CD4-positive, alpha-beta memory T cell (primary cell): ENCODE results near the gene BLNK. TPM values are rescaled to one million over a fixed set of nuclear protein-coding genes. Genes with fewer than 3 reads are reported as not detected.

Experiments
- CTCF ChIA-PET: fragments of 350-600 bp; sonication (Branson Sonifier 250); formaldehyde crosslinking; loops from one replicate; lab custom pipeline; 2021; ENCODE audit warnings: inconsistent platforms; ENCODE audit not compliant: partially characterized antibody; lab: Charles Lee
- POLR2A ChIA-PET: fragments of 350-600 bp; sonication (Branson Sonifier 250); formaldehyde crosslinking; loops from one replicate; lab custom pipeline; 2021; ENCODE audit not compliant: partially characterized antibody; lab: Charles Lee
- DNase-seq, 5 donors: peaks; one replicate each; pipeline versions ENCODE4 v3.0.0 to v3.0.0-alpha.2; 2020 to 2022; ENCODE audit warnings: mixed read lengths in 1 of 5
- H3K27ac ChIP-seq: one replicate; pipeline ENCODE4 v1.7.0; 2013; ENCODE audit warnings: low read depth, low read length
- H3K27me3 ChIP-seq: 2 replicates; pipeline ENCODE4 v1.7.0; 2013; ENCODE audit warnings: mild to moderate bottlenecking, low read length, moderate library complexity; ENCODE audit not compliant: insufficient read depth
- H3K36me3 ChIP-seq: 2 replicates; pipeline ENCODE4 v1.7.0; 2013; ENCODE audit warnings: mild to moderate bottlenecking, low read length, moderate library complexity; ENCODE audit not compliant: insufficient read depth
- H3K4me1 ChIP-seq: 2 replicates; pipeline ENCODE4 v1.7.0; 2013; ENCODE audit warnings: mild to moderate bottlenecking, low read length, moderate library complexity; ENCODE audit not compliant: insufficient read depth
- H3K4me3 ChIP-seq, 2 donors: one replicate each; pipeline ENCODE4 v1.7.0; 2013; ENCODE audit warnings: low read length in 2 of 2, mild to moderate bottlenecking in 1 of 2
- H3K9me3 ChIP-seq, 2 donors: one replicate each; pipeline ENCODE4 v1.7.0; 2013; ENCODE audit warnings: low read length in 2 of 2, control low read depth in 1 of 2; ENCODE audit not compliant: control insufficient read depth in 1 of 2
- H3K27ac Mint-ChIP-seq, 7 donors: one replicate each; pipeline ENCODE4 v1.8.0; 2020 to 2021; ENCODE audit warnings: mixed read lengths in 7 of 7, mild to moderate bottlenecking in 6 of 7, inconsistent platforms in 3 of 7, moderate library complexity in 3 of 7
- H3K27me3 Mint-ChIP-seq, 2 donors: one replicate each; pipeline ENCODE4 v1.8.0; 2020 to 2021; ENCODE audit warnings: mixed read lengths in 2 of 2
- H3K36me3 Mint-ChIP-seq, 2 donors: one replicate each; pipeline ENCODE4 v1.8.0; 2020 to 2021; ENCODE audit warnings: mixed read lengths in 2 of 2, inconsistent platforms in 1 of 2, mild to moderate bottlenecking in 1 of 2
- H3K4me1 Mint-ChIP-seq, 4 donors: one replicate each; pipeline ENCODE4 v1.8.0; 2020 to 2021; ENCODE audit warnings: mixed read lengths in 4 of 4, mild to moderate bottlenecking in 1 of 4
- H3K4me3 Mint-ChIP-seq, 8 donors: one replicate each; pipeline ENCODE4 v1.8.0; 2020 to 2021; ENCODE audit warnings: mixed read lengths in 8 of 8, mild to moderate bottlenecking in 7 of 8, moderate library complexity in 6 of 8, inconsistent platforms in 3 of 8
- H3K9me3 Mint-ChIP-seq, 8 donors: one replicate each; pipeline ENCODE4 v1.8.0; 2020 to 2021; ENCODE audit warnings: mixed read lengths in 8 of 8, mild to moderate bottlenecking in 5 of 8, inconsistent platforms in 3 of 8, moderate library complexity in 1 of 8
- intact Hi-C: fragments of 100-400 bp; cut with micrococcal nuclease; formaldehyde crosslinking; loops from one replicate; pipeline ENCODE4 v1.15.1; 2023
- polyA plus RNA-seq, 2 donors: library from polyadenylated mRNA; unstranded; fragments of 300-500 nt; fragmentation: Illumina TruSeq; gene quantifications; one replicate each; pipeline ENCODE4 v1.2.3, GENCODE V29; 2021
- total RNA-seq, 2 experiments: library from RNA; stranded (reverse); gene quantifications; one replicate each; pipeline ENCODE4 v1.2.3, GENCODE V29; 2021

BLNK gene
- total and polyA plus RNA-seq, 4 experiments from 2014 or later = 0.19 to 1.0 TPM; not detected in 2

DNA sequence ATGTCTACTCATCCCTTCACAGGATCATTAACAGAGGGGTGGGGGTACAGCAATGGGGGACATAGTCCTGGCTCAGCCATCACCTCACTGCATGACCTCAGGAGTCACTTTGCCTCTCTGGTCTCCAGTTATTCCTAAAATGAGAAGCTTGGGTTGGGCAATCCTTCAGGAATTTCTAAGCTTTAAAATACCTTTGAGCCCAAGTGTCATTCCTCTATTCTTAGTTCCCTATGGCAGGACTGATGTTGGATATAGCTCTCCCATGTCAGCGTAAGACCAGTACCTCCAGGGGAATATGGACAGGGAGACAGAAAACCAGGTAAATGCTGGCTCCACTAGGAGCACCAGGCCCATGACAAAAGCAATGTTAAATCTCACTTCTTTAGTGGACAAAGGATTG, 34.5 kb downstream of the BLNK start:
- H3K9me3 ChIP-seq = no peaks in the 10 kb centered on the region
- no peaks in the 10 kb centered on the region for H3K36me3 ChIP-seq
- no peak overlapping the region for H3K4me3 ChIP-seq
- H3K4me3 Mint-ChIP-seq = no peak overlapping the region
- POLR2A ChIA-PET = no interaction called here
- H3K27ac Mint-ChIP-seq = no peak overlapping the region
- H3K4me1 ChIP-seq = no peaks in the 10 kb centered on the region
- intact Hi-C loops = no loop called here
- no peaks in the 10 kb centered on the region for H3K27me3 ChIP-seq
- peaks cover 8 to 10% of the 10 kb centered on the region in 2 donors for H3K27me3 Mint-ChIP-seq
- CTCF ChIA-PET = no interaction called here
- H3K9me3 Mint-ChIP-seq = no peaks in the 10 kb centered on the region
- no peak for DNase-seq
- no peaks in the 10 kb centered on the region for H3K4me1 Mint-ChIP-seq
- H3K27ac ChIP-seq = no peak overlapping the region
- no peaks in the 10 kb centered on the region for H3K36me3 Mint-ChIP-seq

DNA sequence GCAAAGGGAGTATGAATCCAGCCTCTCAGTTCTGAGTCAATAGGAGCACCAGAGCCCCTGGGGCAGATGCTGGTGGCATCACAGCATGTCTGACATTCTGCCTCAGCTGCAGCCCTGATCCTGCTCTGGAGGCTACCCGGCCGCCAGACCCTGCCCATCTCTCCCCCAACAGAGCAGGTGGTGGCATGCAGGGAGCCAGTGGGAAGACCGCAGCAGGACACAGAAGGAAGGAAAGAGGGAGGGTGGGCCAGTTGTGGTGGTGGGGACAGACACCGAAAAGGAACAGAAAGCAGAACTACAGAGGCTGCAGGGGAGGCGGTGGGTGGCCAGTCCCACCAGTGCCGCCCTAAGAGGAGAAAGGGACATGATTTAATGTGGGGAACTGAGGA, 35.3 kb downstream of the BLNK start:
- no peak overlapping the region for H3K4me3 Mint-ChIP-seq
- no peaks in the 10 kb centered on the region for H3K9me3 ChIP-seq
- no peak overlapping the region for H3K4me3 ChIP-seq
- DNase-seq = no peak
- H3K27me3 ChIP-seq = no peaks in the 10 kb centered on the region
- H3K27me3 Mint-ChIP-seq = peaks cover 8 to 10% of the 10 kb centered on the region in 2 donors
- H3K27ac ChIP-seq = no peak overlapping the region
- ChIA-PET POLR2A (no interaction called here), CTCF (interaction anchor here (1.0 kb wide), 1 partner anchor 11 kb away, joined by 3 read pairs; no protein-coding TSS in a partner anchor)
- H3K4me1 ChIP-seq = no peaks in the 10 kb centered on the region
- no peaks in the 10 kb centered on the region for H3K4me1 Mint-ChIP-seq
- intact Hi-C loops = no loop called here
- H3K27ac Mint-ChIP-seq = no peak overlapping the region
- no peaks in the 10 kb centered on the region for H3K36me3 Mint-ChIP-seq
- no peaks in the 10 kb centered on the region for H3K9me3 Mint-ChIP-seq
- H3K36me3 ChIP-seq = no peaks in the 10 kb centered on the region

DNA sequence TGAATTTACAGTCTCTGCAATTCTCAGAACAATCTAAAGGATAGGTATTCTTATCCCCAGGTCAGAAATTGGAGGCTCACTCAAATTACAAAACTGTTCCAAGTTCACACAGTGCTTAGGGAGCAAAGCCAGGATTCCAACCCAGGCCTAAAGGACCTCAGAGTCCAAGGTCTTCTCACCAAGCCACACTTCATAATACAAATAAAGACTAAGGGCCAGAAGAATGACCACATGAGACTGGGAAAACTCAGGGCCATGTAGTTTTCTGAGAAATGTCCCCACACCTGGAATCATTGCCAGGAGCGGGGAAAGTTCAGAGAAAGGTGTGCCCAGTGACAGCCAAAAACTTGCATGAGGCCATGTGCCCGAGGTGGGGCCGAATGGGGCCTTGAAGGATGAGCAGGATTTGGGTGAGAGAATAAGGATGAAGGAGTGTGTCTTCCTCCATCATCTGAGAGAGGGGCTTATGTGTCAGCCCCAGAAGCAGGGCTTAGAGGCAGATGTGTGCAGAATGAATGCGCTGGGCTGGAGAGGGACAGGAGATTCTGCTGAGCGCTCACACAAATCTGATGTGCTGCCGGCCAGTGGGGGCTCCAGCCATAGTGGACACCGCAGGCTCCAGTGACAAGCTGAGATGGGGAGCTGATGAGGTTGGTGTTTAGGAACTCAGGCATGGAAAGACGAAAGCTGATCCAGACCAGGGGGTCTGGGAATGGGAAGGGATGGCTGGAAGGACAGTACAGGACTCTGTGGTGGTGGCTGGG, 35.9 kb downstream of the BLNK start:
- Mint-ChIP-seq H3K4me3 (no peak overlapping the region), H3K9me3 (no peaks in the 10 kb centered on the region), H3K27ac (no peak overlapping the region), H3K27me3 (peaks cover 8 to 10% of the 10 kb centered on the region in 2 donors), H3K4me1 (no peaks in the 10 kb centered on the region), H3K36me3 (no peaks in the 10 kb centered on the region)
- CTCF ChIA-PET = interaction anchor here (1.0 to 1.7 kb wide), 3 partner anchors 10 to 105 kb away, joined by 3 to 4 read pairs (median 4); no protein-coding TSS in a partner anchor
- H3K4me3 ChIP-seq = no peak overlapping the region
- no peaks in the 10 kb centered on the region for H3K27me3 ChIP-seq
- H3K27ac ChIP-seq = no peak overlapping the region
- H3K36me3 ChIP-seq = no peaks in the 10 kb centered on the region
- POLR2A ChIA-PET = no interaction called here
- H3K4me1 ChIP-seq = no peaks in the 10 kb centered on the region
- intact Hi-C loops = no loop called here
- DNase-seq = no peak
- no peaks in the 10 kb centered on the region for H3K9me3 ChIP-seq

DNA sequence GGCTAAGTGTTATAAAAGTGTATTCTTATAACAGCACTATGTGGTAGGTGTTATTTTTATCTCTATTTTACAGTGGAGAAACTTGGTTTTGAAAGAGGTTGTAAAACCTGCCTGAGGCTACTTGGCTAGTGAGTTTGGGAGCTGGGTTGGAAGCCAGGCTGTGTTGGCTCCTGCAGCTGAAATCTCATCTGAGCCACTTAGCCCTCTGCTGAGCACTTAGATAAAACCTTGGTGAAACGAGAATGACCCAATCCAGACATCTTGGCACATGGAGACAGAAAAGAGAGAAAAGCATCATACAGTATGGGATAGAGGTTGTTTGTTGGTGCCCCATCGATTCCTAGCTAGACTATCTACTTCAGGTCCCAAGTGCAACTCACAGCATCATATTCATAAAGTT, 37.4 kb downstream of the BLNK start:
- CTCF ChIA-PET = interaction anchor here (1.4 to 1.7 kb wide), 2 partner anchors 12 to 107 kb away, joined by 4 read pairs; no protein-coding TSS in a partner anchor
- POLR2A ChIA-PET = no interaction called here
- H3K36me3 ChIP-seq = no peaks in the 10 kb centered on the region

DNA sequence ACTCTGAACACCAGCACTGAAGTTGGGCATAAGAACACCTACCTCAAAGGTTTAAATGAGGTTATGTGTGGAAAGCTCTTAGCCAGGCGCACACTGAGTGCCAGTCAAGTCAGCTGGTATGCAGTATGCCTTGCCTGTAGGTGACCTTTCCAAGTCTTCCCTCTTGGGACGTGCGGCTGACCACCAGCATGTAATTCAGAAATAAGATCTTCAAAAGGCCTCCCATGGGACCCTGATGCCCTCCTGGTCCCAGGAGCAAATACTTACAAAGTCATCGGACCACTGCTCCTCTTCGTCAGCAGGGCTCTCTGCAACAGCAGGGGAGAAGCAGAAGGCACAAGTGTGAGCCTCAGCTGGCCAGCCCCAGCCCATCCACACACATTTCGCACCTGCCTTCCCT, 40.8 kb downstream of the BLNK start:
- Histone ChIP-seq H3K36me3 (no peaks in the 10 kb centered on the region), H3K9me3 (no peaks in the 10 kb centered on the region), H3K4me1 (no peaks in the 10 kb centered on the region), H3K4me3 (no peak overlapping the region), H3K27ac (no peak overlapping the region), H3K27me3 (no peaks in the 10 kb centered on the region)
- POLR2A ChIA-PET = no interaction called here
- Mint-ChIP-seq H3K4me1 (peaks cover 0 to 4% (median 2%) of the 10 kb centered on the region in 4 donors), H3K9me3 (peaks cover 0 to 2% (median 0%) of the 10 kb centered on the region in 8 donors), H3K27me3 (peaks cover 3 to 5% of the 10 kb centered on the region in 2 donors), H3K4me3 (no peak overlapping the region), H3K27ac (peak overlapping the region in 1 of 7 donors; percentile 29), H3K36me3 (no peaks in the 10 kb centered on the region)
- no peak for DNase-seq
- intact Hi-C loops = no loop called here
- CTCF ChIA-PET = interaction anchor here (1.2 to 3.3 kb wide), 12 partner anchors 9 to 213 kb away, joined by 3 to 52 read pairs (median 7); partner anchors contain the start of gene BLNK

More for the DNA sequence above, 37.4 kb downstream of the BLNK start:
- no peak overlapping the region for H3K4me3 Mint-ChIP-seq
- Histone ChIP-seq H3K4me1 (no peaks in the 10 kb centered on the region), H3K27me3 (no peaks in the 10 kb centered on the region), H3K9me3 (no peaks in the 10 kb centered on the region), H3K4me3 (no peak overlapping the region), H3K27ac (no peak overlapping the region)
- peaks cover 0 to 2% (median 0%) of the 10 kb centered on the region in 8 donors for H3K9me3 Mint-ChIP-seq
- peaks cover 0 to 4% (median 2%) of the 10 kb centered on the region in 4 donors for H3K4me1 Mint-ChIP-seq
- intact Hi-C loops = no loop called here
- peaks cover 8 to 13% of the 10 kb centered on the region in 2 donors for H3K27me3 Mint-ChIP-seq
- H3K36me3 Mint-ChIP-seq = no peaks in the 10 kb centered on the region
- no peak overlapping the region for H3K27ac Mint-ChIP-seq
- DNase-seq = no peak

DNA sequence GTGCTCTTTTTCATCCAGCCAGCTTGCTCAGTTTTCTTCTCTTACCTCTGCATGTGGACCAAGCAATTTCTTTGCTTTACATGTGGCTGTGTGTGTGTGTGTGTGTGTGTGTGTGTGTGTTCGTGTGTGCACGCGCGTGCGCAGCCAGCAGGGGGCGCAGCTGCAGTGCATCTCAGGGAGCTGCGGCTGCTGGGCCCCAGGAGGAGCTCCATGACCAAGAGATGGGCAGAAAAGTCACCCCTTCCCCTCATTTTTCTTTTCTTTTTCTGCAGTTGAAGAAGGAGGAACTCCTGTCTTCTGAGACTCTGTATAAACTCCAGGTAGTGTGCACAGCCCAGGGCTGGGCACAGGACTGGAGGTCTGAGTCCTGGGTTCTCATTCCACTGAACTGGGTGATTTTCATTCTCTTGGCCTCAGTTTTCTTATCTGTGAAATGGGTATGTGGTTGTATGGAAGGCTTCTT, 41.8 kb downstream of the BLNK start:
- intact Hi-C loops = loop anchor here (1.0 kb wide), 1 partner anchor 111 kb away; no protein-coding TSS in a partner anchor
- no peak overlapping the region for H3K27ac ChIP-seq
- H3K27me3 Mint-ChIP-seq = peaks cover 2 to 4% of the 10 kb centered on the region in 2 donors
- H3K27me3 ChIP-seq = no peaks in the 10 kb centered on the region
- H3K4me3 ChIP-seq = no peak overlapping the region
- peak overlapping the region in 4 of 7 donors; percentile 3 to 88 (median 60) for H3K27ac Mint-ChIP-seq
- H3K4me1 Mint-ChIP-seq = peaks cover 0 to 4% (median 2%) of the 10 kb centered on the region in 4 donors
- no peaks in the 10 kb centered on the region for H3K4me1 ChIP-seq
- H3K4me3 Mint-ChIP-seq = no peak overlapping the region
- no peaks in the 10 kb centered on the region for H3K36me3 Mint-ChIP-seq
- ChIA-PET CTCF (interaction anchor here (0.6 to 3.3 kb wide), 27 partner anchors 8 to 1136 kb away, joined by 3 to 52 read pairs (median 5); partner anchors contain the start of genes BLNK and TCTN3), POLR2A (interaction anchor here (1.2 kb wide), 1 partner anchor 213 kb away, joined by 3 read pairs; no protein-coding TSS in a partner anchor)
- peak; percentile 51 to 60 (median 53) for DNase-seq
- no peaks in the 10 kb centered on the region for H3K36me3 ChIP-seq
- H3K9me3 ChIP-seq = no peaks in the 10 kb centered on the region
- H3K9me3 Mint-ChIP-seq = peaks cover 0 to 2% (median 0%) of the 10 kb centered on the region in 8 donors

DNA sequence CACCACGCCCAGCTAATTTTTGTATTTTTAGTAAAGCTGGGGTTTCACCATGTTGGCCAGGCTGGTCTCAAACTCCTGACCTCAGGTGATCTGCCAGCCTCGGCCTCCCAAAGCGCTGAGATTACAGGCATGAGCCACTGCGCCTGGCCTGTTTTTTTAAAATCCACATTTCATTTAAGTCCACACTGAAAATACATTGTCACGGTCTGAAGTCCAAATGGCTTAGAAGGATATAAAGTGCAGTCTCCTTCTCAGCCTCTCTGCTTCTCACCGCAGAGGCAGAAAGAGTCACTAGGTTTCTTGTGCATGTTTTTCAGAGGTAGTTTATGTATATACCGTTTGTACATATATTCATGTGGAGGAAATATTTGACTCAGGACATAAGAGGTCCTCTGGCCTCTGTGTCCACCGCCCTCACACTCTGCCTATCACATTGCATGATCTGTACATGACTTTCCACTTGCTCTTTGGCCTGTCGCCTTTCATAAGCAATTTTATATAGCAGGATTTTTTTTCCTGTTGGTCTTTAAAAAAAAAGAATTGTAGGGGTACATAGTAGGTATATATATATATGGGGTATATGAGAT, 42.9 kb downstream of the BLNK start:
- ChIA-PET POLR2A (no interaction called here), CTCF (interaction anchor here (0.7 to 3.3 kb wide), 10 partner anchors 11 to 211 kb away, joined by 3 to 52 read pairs (median 6); no protein-coding TSS in a partner anchor)
- Mint-ChIP-seq H3K9me3 (peaks cover 0 to 2% (median 0%) of the 10 kb centered on the region in 8 donors), H3K36me3 (no peaks in the 10 kb centered on the region), H3K4me3 (no peak overlapping the region), H3K27me3 (peaks cover 2 to 5% of the 10 kb centered on the region in 2 donors), H3K4me1 (peaks cover 0 to 4% (median 2%) of the 10 kb centered on the region in 4 donors), H3K27ac (no peak overlapping the region)
- intact Hi-C loops = no loop called here
- no peak overlapping the region for H3K4me3 ChIP-seq
- DNase-seq = no peak
- no peaks in the 10 kb centered on the region for H3K9me3 ChIP-seq
- H3K36me3 ChIP-seq = no peaks in the 10 kb centered on the region
- no peaks in the 10 kb centered on the region for H3K4me1 ChIP-seq
- H3K27ac ChIP-seq = no peak overlapping the region
- H3K27me3 ChIP-seq = no peaks in the 10 kb centered on the region
